Activated T-cell treated with anti-CD3 and anti-CD28 coated beads, Interleukin-2, amount 50 U/mL, for 4 hours (primary cell): ENCODE results near the gene MACIR. TPM values are rescaled to one million over a fixed set of nuclear protein-coding genes. Genes with fewer than 3 reads are reported as not detected.
A peak's percentile ranks its signal among the peaks of the same experiment; 100 is the strongest.

Experiments
- ATAC-seq, 2 donors: fragments of 200-7000 bp; cut with Tn5 transposase; one replicate each; pipeline ENCODE4 v1.10.0; 2021
- DNase-seq: peaks from one replicate; pipeline ENCODE4 v3.0.0-alpha.2; 2020
- H3K27me3 Mint-ChIP-seq: one replicate; pipeline ENCODE4 v1.8.0; 2021; ENCODE audit warnings: low read depth, mixed read lengths
- H3K36me3 Mint-ChIP-seq: one replicate; pipeline ENCODE4 v1.8.0; 2022; ENCODE audit warnings: mixed read lengths; ENCODE audit not compliant: insufficient read depth
- H3K4me1 Mint-ChIP-seq: one replicate; pipeline ENCODE4 v1.8.0; 2021; ENCODE audit warnings: low read depth, mixed read lengths
- H3K4me3 Mint-ChIP-seq: one replicate; pipeline ENCODE4 v1.8.0; 2021; ENCODE audit warnings: mild to moderate bottlenecking, moderate library complexity, mixed read lengths
- H3K9me3 Mint-ChIP-seq: one replicate; pipeline ENCODE4 v1.8.0; 2021; ENCODE audit warnings: mixed read lengths
- total RNA-seq, 3 donors: library from RNA; stranded (reverse); gene quantifications; one replicate each; pipeline ENCODE4 v1.2.1, GENCODE V29; 2021

The MACIR gene
- total RNA-seq, 3 donors from 2014 or later, result 8.2 to 10.4 (median 9.3) TPM

GRCh38 chr5:103259705-103260355 lies 1.3 kb downstream of the MACIR start:
- peak; percentile 12 for DNase-seq
- Mint-ChIP-seq H3K4me3 (peak overlapping the region; percentile 91), H3K27me3 (peaks cover 10% of the 10 kb centered on the region), H3K4me1 (peaks cover 21% of the 10 kb centered on the region), H3K9me3 (no peaks in the 10 kb centered on the region), H3K36me3 (no peaks in the 10 kb centered on the region)
- ATAC-seq, result no peak

GRCh38 chr5:103260951-103261350 lies 2.4 kb downstream of the MACIR start:
- Mint-ChIP-seq H3K9me3 (no peaks in the 10 kb centered on the region), H3K36me3 (no peaks in the 10 kb centered on the region), H3K27me3 (peaks cover 3% of the 10 kb centered on the region), H3K4me3 (peak overlapping the region; percentile 48), H3K4me1 (peaks cover 21% of the 10 kb centered on the region)
- no peak for ATAC-seq
- no peak for DNase-seq

- no peaks in the 10 kb centered on the region for H3K9me3 Mint-ChIP-seq
- no peak for DNase-seq
- H3K36me3 Mint-ChIP-seq, result peaks cover 4% of the 10 kb centered on the region
- peaks cover 2% of the 10 kb centered on the region for H3K27me3 Mint-ChIP-seq
- H3K4me1 Mint-ChIP-seq, result peaks cover 21% of the 10 kb centered on the region
- ATAC-seq, result no peak
- H3K4me3 Mint-ChIP-seq, result no peak overlapping the region
Measured at GRCh38 chr5:103262422-103262871, 3.9 kb downstream of the MACIR start.

GRCh38 chr5:103263054-103263453 lies 4.5 kb downstream of the MACIR start:
- Mint-ChIP-seq H3K4me3 (no peak overlapping the region), H3K27me3 (peaks cover 2% of the 10 kb centered on the region), H3K9me3 (no peaks in the 10 kb centered on the region), H3K4me1 (peaks cover 21% of the 10 kb centered on the region), H3K36me3 (peaks cover 4% of the 10 kb centered on the region)
- ATAC-seq, result no peak
- no peak for DNase-seq

- H3K4me1 Mint-ChIP-seq, result peaks cover 19% of the 10 kb centered on the region
- H3K9me3 Mint-ChIP-seq, result no peaks in the 10 kb centered on the region
- no peak for DNase-seq
- H3K27me3 Mint-ChIP-seq, result peaks cover 2% of the 10 kb centered on the region
- H3K4me3 Mint-ChIP-seq, result no peak overlapping the region
- ATAC-seq, result no peak
- H3K36me3 Mint-ChIP-seq, result peaks cover 4% of the 10 kb centered on the region
Measured at GRCh38 chr5:103264508-103264907, 5.9 kb downstream of the MACIR start.

- ATAC-seq, result no peak
- peaks cover 16% of the 10 kb centered on the region for H3K4me1 Mint-ChIP-seq
- H3K27me3 Mint-ChIP-seq, result no peaks in the 10 kb centered on the region
- H3K36me3 Mint-ChIP-seq, result peaks cover 4% of the 10 kb centered on the region
- no peaks in the 10 kb centered on the region for H3K9me3 Mint-ChIP-seq
- no peak overlapping the region for H3K4me3 Mint-ChIP-seq
- DNase-seq, result no peak
Measured at GRCh38 chr5:103270581-103270980, 12.0 kb downstream of the MACIR start.

- H3K9me3 Mint-ChIP-seq, result no peaks in the 10 kb centered on the region
- DNase-seq (no peak), ATAC-seq (no peak)
- H3K4me3 Mint-ChIP-seq, result no peak overlapping the region
- no peaks in the 10 kb centered on the region for H3K27me3 Mint-ChIP-seq
- peaks cover 11% of the 10 kb centered on the region for H3K36me3 Mint-ChIP-seq
- H3K4me1 Mint-ChIP-seq, result peaks cover 16% of the 10 kb centered on the region
Measured at GRCh38 chr5:103271570-103272289, 13.2 kb downstream of the MACIR start.

- Mint-ChIP-seq H3K4me3 (no peak overlapping the region), H3K4me1 (peaks cover 16% of the 10 kb centered on the region), H3K36me3 (peaks cover 10% of the 10 kb centered on the region), H3K9me3 (no peaks in the 10 kb centered on the region), H3K27me3 (no peaks in the 10 kb centered on the region)
- DNase-seq (no peak), ATAC-seq (no peak)
Measured at GRCh38 chr5:103272377-103272776, 13.8 kb downstream of the MACIR start.

GRCh38 chr5:103273952-103274351 lies 15.4 kb downstream of the MACIR start:
- Mint-ChIP-seq H3K4me1 (peaks cover 16% of the 10 kb centered on the region), H3K27me3 (no peaks in the 10 kb centered on the region), H3K4me3 (no peak overlapping the region), H3K36me3 (peaks cover 10% of the 10 kb centered on the region), H3K9me3 (no peaks in the 10 kb centered on the region)
- ATAC-seq (no peak), DNase-seq (no peak)

- ATAC-seq (no peak), DNase-seq (no peak)
- Mint-ChIP-seq H3K4me1 (peaks cover 6% of the 10 kb centered on the region), H3K4me3 (no peak overlapping the region), H3K9me3 (no peaks in the 10 kb centered on the region), H3K36me3 (peaks cover 10% of the 10 kb centered on the region), H3K27me3 (no peaks in the 10 kb centered on the region)
Measured at GRCh38 chr5:103275851-103276250, 17.3 kb downstream of the MACIR start.

- Mint-ChIP-seq H3K4me3 (no peak overlapping the region), H3K36me3 (peaks cover 8% of the 10 kb centered on the region), H3K9me3 (no peaks in the 10 kb centered on the region), H3K4me1 (no peaks in the 10 kb centered on the region), H3K27me3 (no peaks in the 10 kb centered on the region)
- DNase-seq (no peak), ATAC-seq (no peak)
Measured at GRCh38 chr5:103280967-103281366, 22.4 kb downstream of the MACIR start.

GRCh38 chr5:103283120-103283519 lies 24.6 kb downstream of the MACIR start:
- Mint-ChIP-seq H3K9me3 (no peaks in the 10 kb centered on the region), H3K4me1 (no peaks in the 10 kb centered on the region), H3K36me3 (peaks cover 2% of the 10 kb centered on the region), H3K27me3 (no peaks in the 10 kb centered on the region), H3K4me3 (no peak overlapping the region)
- no peak for ATAC-seq
- DNase-seq, result no peak

- no peaks in the 10 kb centered on the region for H3K9me3 Mint-ChIP-seq
- no peak overlapping the region for H3K4me3 Mint-ChIP-seq
- peaks cover 2% of the 10 kb centered on the region for H3K36me3 Mint-ChIP-seq
- DNase-seq (no peak), ATAC-seq (no peak)
- no peaks in the 10 kb centered on the region for H3K27me3 Mint-ChIP-seq
- H3K4me1 Mint-ChIP-seq, result no peaks in the 10 kb centered on the region
Measured at GRCh38 chr5:103283869-103284268, 25.3 kb downstream of the MACIR start.

- no peak overlapping the region for H3K4me3 Mint-ChIP-seq
- H3K4me1 Mint-ChIP-seq, result no peaks in the 10 kb centered on the region
- DNase-seq, result no peak
- peaks cover under 1% of the 10 kb centered on the region for H3K36me3 Mint-ChIP-seq
- ATAC-seq, result no peak
- no peaks in the 10 kb centered on the region for H3K9me3 Mint-ChIP-seq
- H3K27me3 Mint-ChIP-seq, result no peaks in the 10 kb centered on the region
Measured at GRCh38 chr5:103286622-103287021, 28.1 kb downstream of the MACIR start.

- no peak for ATAC-seq
- H3K9me3 Mint-ChIP-seq, result no peaks in the 10 kb centered on the region
- no peaks in the 10 kb centered on the region for H3K4me1 Mint-ChIP-seq
- no peak for DNase-seq
- no peaks in the 10 kb centered on the region for H3K27me3 Mint-ChIP-seq
- H3K4me3 Mint-ChIP-seq, result no peak overlapping the region
- no peaks in the 10 kb centered on the region for H3K36me3 Mint-ChIP-seq
Measured at GRCh38 chr5:103289024-103289423, 30.5 kb downstream of the MACIR start.
